Measurements from ENCODE around the gene STIM1.

DNA sequence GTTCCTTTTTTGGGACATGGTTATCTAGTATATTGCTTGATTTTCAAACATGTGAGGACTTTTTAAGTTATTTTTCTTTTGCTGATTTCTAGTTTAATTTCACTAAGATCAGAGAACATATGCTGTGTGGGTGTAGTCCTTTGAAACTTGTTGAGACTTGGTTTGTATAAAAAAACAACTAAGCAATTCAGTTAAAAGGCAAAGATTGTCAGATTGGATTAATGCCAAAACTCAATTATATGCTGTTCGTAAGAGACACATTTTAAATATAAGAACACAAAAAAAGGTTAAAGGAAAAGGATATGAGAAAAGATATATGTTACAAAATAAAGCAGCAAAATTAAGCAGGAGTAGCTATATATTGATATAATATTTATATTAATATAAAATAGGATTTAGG, 221.3 kb downstream of the STIM1 start:
- no peak for TF ChIP-seq MXD4 (CRISPR knock-in tag; IDR thresholded peaks at IDR 0.05; ENCODE audit: borderline replicate concordance)
- TF ChIP-seq, protein P1, sequence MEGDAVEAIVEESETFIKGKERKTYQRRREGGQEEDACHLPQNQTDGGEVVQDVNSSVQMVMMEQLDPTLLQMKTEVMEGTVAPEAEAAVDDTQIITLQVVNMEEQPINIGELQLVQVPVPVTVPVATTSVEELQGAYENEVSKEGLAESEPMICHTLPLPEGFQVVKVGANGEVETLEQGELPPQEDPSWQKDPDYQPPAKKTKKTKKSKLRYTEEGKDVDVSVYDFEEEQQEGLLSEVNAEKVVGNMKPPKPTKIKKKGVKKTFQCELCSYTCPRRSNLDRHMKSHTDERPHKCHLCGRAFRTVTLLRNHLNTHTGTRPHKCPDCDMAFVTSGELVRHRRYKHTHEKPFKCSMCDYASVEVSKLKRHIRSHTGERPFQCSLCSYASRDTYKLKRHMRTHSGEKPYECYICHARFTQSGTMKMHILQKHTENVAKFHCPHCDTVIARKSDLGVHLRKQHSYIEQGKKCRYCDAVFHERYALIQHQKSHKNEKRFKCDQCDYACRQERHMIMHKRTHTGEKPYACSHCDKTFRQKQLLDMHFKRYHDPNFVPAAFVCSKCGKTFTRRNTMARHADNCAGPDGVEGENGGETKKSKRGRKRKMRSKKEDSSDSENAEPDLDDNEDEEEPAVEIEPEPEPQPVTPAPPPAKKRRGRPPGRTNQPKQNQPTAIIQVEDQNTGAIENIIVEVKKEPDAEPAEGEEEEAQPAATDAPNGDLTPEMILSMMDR (IDR thresholded peaks at IDR 0.05) = no peak

Data from WTC11 (cell line).